ENCODE results near the gene AIRE. TPM values are rescaled to one million over a fixed set of nuclear protein-coding genes. Genes with fewer than 3 reads are reported as not detected.
"Not testable (repeated sequence)": the region's sequence is repeated elsewhere in the genome, so short reads cannot be mapped to it uniquely, and the experiment has no call there.

The AIRE gene
- total RNA-seq, 1 experiment from 2014 or later: 0.17 TPM

GRCh38 chr21:44302573-44303401 is 17.1 kb downstream of the AIRE start:
- H3K9me3 Mint-ChIP-seq; H3T11ph ChIP-seq (ENCODE audit: low read length); H3K79me2 ChIP-seq (ENCODE audit: insufficient read depth, low read length); H4K20me1 ChIP-seq (ENCODE audit: control insufficient read depth, insufficient read depth, insufficient read length); H3K14ac ChIP-seq (ENCODE audit: insufficient read depth, low read length); H4K91ac ChIP-seq (ENCODE audit: insufficient read length, low read depth, low read length); H2AK5ac ChIP-seq (ENCODE audit: insufficient read length, low read length); H3K4me2 ChIP-seq (ENCODE audit: insufficient read depth, insufficient read length, low read length); H2BK20ac ChIP-seq (ENCODE audit: low read depth, low read length, poor library complexity, severe bottlenecking); H3K23me2 ChIP-seq (ENCODE audit: insufficient read length, low read depth, low read length, poor library complexity, severe bottlenecking); H2BK120ac ChIP-seq (ENCODE audit: low read depth, low read length, poor library complexity, severe bottlenecking); H3K9me3 ChIP-seq (ENCODE audit: control insufficient read depth, low read depth, low read length); H2BK5ac ChIP-seq (ENCODE audit: insufficient read length, low read length); H4K8ac ChIP-seq (replicated peaks; ENCODE audit: insufficient read length, low read depth, low read length); H2BK15ac ChIP-seq (ENCODE audit: low read depth, low read length); H3K27ac ChIP-seq (ENCODE audit: insufficient read length, low read depth, low read length); H3K56ac ChIP-seq (ENCODE audit: insufficient read length, low read depth, low read length); H2AFZ ChIP-seq (ENCODE audit: low read length); H3K23ac ChIP-seq (ENCODE audit: insufficient read length, low read depth, low read length); H3K9ac ChIP-seq (ENCODE audit: extremely low read depth, insufficient read length, low read length); H4K5ac ChIP-seq (ENCODE audit: insufficient read length, low read depth, low read length); H3K27me3 ChIP-seq (ENCODE audit: insufficient read depth, low read length); H3K4ac ChIP-seq (ENCODE audit: low read depth, low read length); H3K4me1 ChIP-seq (ENCODE audit: insufficient read depth, low read length); H3K27me3 Mint-ChIP-seq (ENCODE audit: low read depth); H3K18ac ChIP-seq (ENCODE audit: insufficient read length, low read depth, low read length); H3K79me1 ChIP-seq (ENCODE audit: insufficient read depth, low read depth, low read length, poor library complexity, severe bottlenecking); H2BK12ac ChIP-seq (ENCODE audit: insufficient read length, low read depth, low read length): not testable (repeated sequence)
- peak overlapping the region in 1 of 3 experiments; percentile 31; a peak in 1 of 7 replicates for H3K27ac Mint-ChIP-seq
- H3K36me3 Mint-ChIP-seq (ENCODE audit: insufficient read depth in 1 of 3, low read depth in 3 of 3): peaks cover 2 to 12% (median 8%) of the 10 kb centered on the region in 3 experiments; a peak in 6 of 7 replicates
- TF ChIP-seq CTCF (conservative IDR thresholded peaks at IDR 0.05): peak; percentile 44
- peak; percentile 60 for DNase-seq
- peaks cover 18 to 35% of the 10 kb centered on the region in 2 experiments for H3K4me1 Mint-ChIP-seq
- WGBS (ENCODE audit: extremely low coverage, insufficient read length, low lambda C conversion rate): no CpG with 5 or more reads among the region's 23 CpGs
- peak overlapping the region in 1 of 2 experiments; percentile 55; a peak in 2 of 5 replicates for H3K4me3 Mint-ChIP-seq
